NCI-H1105 (cell line): ENCODE results near the gene MDM1.

Experiments
- DNase-seq: peaks from one replicate; lab custom pipeline; 2025; lab: John Stamatoyannopoulos, UW

Gene MDM1

DNA sequence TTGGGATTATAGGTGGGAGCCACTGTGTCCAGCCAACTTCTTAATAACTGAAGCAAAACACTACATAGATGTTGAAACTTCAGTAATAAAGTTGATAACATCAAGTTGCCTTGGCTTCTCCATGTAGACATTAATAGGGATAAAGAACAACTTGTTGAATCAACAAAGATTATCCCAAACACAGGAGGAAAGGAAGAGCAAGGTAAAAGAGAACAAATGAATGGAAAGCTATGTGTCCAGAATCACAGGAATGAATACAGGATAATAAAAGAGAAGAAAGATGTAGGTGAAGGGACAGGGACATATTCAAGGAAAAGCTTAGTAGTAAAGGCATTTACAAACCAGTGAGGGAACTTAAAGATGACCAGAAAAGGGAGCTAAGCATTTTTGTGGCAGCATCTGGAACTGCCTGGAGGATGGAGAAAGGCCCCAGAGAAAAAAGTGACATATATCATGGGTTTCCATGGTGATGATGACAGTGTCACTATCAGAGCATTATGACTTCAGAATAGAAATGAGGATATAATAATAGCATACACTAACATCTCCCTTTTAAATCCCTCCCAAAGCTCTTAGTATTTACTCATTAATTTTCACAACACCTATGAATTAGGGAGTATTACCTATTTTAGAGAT lies 24.0 kb upstream of the MDM1 start:
- DNase-seq = no peak

GRCh38 chr12:68354977-68355541 lies 22.9 kb upstream of the MDM1 start:
- no peak for DNase-seq

GRCh38 chr12:68352067-68352466 lies 19.9 kb upstream of the MDM1 start:
- DNase-seq = no peak

DNA sequence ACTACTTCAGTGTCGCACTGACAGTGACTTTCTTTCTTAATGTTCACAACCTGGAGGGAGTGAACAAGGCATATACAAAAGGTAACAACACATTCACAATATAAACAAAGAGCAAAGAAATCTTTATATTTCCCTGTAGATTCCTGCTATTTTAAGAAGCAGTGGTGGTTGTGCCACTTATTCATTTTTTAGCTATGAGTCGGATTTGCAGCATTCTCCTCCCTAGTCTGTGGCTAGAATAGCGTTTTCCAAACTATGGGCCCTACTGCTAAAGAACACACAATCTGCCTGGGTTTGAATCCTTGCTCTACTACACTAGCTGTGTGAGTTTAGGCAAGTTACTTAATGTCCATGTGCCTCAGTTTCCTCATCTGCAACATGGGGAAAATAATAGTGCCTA lies 18.6 kb upstream of the MDM1 start:
- no peak for DNase-seq

GRCh38 chr12:68349921-68350606 lies 17.9 kb upstream of the MDM1 start:
- DNase-seq = peak; percentile 93

DNA sequence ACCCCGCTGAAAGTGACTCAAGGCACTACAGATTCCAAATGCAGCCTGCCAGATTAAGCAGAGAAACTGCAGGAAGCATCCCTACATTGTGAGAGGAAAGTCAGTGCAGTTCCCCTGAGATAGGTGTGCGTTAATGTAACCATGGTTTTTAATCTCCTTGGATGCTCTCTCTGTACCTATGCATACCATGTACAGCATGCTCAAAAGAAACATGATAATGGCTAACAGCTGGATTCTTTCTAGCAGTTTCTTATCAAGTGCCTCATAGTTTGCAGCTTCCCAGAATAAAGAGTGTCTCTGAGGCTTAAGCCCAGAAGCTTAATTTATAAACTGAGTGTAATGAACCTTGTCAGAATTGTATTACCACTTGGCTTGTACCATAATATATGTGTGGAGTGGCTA lies 17.1 kb upstream of the MDM1 start:
- DNase-seq = no peak

DNA sequence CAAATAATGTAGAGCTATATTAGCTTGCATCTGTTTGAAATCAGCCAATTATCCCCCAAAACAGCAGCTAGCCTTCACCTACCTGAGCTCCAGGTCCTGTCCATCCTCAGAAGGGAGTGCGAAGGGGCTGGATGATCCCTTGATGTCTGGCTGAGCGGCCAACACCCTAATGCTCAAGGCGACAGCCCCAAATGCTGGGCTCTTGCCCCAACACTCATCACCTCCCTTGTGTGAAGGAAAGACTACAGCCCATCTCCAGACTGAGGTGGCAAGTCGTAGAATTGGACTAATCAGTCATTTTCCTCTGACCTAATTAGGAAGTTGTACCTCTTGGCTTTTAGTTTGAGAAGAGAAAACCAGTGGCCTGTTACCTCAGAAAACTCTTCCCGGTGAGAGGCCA lies 16.3 kb upstream of the MDM1 start:
- DNase-seq = no peak

DNA sequence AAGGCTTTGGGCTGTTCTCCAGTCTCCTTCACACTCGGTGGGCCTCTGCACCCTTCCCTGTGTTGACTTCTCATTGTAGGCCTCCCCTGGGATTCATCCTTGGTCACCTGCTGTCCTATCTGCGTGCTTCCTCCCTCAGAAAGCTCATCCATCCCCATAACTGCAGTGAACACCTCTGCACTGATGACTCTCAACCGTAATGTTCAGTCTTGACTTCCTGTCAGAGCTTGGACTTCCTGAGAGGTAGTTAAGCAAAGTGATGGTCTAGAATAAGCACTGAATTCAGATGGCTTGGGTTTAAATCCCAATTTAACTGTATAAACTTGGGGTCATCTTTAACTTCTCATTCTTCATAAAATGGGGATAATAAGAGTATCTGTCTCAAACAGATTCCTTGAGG lies 13.6 kb upstream of the MDM1 start:
- DNase-seq = no peak

- no peak for DNase-seq
Observed at GRCh38 chr12:68344126-68344525, 12.0 kb upstream of the MDM1 start.

DNA sequence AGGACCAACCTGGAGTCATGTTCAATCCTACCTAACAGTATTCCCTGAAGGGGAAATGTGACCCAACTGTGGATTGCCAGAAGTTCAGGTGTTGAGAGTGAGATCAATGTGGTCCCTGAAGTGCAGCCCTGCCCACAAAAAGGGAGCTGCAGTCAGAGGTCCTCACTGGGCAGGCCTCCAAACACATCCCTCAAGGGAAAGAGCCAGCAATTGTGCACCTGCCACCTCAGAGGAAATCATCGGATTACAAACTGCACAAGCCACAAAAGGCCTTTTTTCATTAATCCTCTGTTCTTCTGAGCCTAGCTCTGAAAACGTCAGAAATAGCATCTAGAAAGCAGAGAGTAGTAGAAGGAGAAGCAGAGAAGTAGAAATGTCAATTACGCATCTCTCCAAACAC lies 10.8 kb upstream of the MDM1 start:
- DNase-seq = peak; percentile 72

DNA sequence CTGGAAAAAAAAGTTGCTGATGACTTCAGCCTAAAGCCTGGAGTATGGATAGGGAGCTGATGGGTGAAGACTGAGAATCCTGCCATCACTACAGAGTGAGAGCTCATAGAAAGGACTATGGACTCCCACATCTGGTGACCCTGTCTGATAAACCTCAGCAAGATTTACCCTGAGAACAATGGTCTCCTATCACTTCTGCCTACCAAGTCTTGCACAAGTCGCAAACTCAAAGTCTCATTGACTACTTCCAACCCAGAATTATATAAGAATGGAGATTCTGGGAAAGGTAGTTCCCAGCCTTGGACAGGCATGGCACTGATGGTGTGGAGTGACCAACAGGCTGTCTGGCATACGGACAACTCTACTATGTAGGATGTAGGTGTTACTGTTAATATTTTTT lies 9.7 kb upstream of the MDM1 start:
- DNase-seq = no peak

DNA sequence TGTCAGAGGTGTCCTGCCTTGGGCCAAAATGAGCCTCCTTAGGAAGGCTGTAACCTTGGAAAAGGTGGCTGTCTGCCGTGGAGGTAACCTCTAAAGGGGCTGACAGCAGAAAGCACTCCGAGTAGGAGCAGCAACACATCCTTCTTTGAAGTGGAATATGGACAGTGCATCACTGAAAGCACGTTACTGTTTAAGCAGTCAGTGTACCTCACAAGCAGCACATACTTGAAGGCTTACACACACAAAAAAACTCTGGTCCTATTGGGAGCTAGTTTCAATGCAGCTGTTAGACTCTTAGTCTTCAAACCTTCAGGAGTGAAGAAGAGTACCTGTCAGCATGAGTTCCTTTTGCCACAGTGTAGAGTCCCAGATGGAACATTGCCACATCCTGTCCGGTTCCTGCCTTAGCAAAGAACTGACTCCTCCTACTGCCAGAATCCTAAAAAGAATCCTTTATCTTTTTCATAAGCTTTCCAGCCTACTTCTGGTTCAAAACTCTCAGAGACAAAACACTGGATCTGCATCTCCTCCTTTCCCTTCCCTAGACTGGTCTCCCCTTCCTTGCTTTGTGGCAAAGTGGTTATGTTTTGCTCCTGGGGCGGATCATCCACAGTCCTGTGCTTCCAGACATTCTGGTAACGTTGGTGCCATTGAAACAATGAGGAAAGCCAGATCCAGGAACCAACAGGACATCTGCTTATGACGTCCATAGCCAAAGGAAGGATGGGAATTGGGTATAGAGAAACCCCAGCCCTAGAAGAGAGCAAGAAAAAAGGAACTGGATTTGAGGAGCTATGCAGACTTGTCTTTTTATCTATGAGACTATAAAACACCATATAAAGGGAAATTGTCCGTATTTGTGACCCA lies 8.5 kb upstream of the MDM1 start:
- no peak for DNase-seq

- DNase-seq = peak; percentile 87
Observed at GRCh38 chr12:68336889-68337303, 4.7 kb upstream of the MDM1 start.

DNA sequence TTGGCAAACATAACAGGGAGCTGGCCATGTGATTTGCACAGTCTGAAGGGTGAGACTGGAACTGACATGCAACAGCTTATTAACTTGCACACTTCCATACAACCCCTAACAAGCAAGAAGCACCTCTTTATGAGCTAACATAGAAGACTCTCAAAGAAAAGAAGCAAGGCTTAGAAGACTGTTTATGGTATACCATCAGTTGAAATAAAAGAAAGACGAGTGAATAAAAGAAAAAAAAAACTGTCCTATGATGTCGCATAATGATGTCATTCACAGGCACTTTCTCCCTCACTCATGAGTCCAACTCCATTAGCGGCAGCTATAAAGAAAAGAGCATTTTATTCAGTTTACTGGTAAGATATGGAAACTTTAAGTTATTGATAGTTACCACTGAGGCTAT lies 3.3 kb upstream of the MDM1 start:
- no peak for DNase-seq

- DNase-seq = no peak
Observed at GRCh38 chr12:68334132-68334531, 2.0 kb upstream of the MDM1 start.

- DNase-seq = no peak
Observed at GRCh38 chr12:68332728-68333630, 817 bp upstream of the MDM1 start.

GRCh38 chr12:68331500-68331868 lies 678 bp downstream of the MDM1 start:
- DNase-seq = no peak

GRCh38 chr12:68327896-68328295 lies 4.3 kb downstream of the MDM1 start:
- DNase-seq = no peak

GRCh38 chr12:68326716-68327115 lies 5.4 kb downstream of the MDM1 start:
- DNase-seq = no peak

DNA sequence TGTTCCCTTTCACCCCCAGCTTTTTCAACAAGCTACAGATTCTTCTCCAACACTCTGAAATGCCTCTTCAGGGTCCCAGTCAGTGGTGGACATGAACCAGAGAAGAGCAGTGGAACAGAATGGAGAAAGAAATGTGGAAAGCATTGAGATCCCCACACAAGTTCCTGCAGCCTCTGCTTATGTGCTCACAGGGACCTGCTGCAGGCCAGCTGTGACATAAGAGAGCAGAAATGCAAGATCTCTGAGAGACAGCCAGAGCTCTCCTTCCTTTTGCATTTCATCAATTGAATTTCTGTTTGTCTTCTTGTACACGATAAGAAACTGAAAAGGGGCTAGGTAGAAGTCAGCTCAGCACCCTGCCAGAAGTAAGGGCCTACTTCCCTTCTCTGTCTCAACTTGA lies 6.2 kb downstream of the MDM1 start:
- DNase-seq = no peak

GRCh38 chr12:68324531-68324930 lies 7.6 kb downstream of the MDM1 start:
- no peak for DNase-seq

DNA sequence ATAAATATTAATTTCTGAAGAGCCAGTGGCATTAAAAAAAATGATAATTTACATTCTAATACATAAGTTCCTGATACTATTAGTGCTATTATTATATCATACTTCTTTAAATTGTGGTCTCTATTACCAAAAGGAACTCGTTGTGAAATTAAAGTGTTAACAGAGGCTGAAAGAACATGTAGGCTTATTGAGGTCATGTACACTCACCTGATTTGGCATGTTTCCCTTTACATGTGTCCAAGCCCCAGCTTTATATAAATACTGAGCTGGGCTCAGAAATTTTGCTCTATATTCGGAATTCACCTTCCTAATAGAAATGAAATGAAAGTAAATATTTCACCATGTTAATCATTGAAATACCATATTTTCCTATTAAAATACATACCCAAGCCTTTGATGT lies 11.0 kb downstream of the MDM1 start:
- DNase-seq = no peak
